GM21447 (cell line): ENCODE measurements around the gene SETD7.

Experiments
- ATAC-seq: cut with Tn5 transposase; IDR thresholded peaks from one replicate; pipeline ENCODE4 v1.9.1; 2021; ENCODE audit not compliant: unreplicated experiment

SETD7 gene

GRCh38 chr4:139552517-139553307 lies 3.3 kb downstream of the SETD7 start:
- ATAC-seq: no peak

- ATAC-seq: no peak
These were observed 5.1 kb downstream of the SETD7 start for GRCh38 chr4:139550724-139551429.

- no peak for ATAC-seq
These were observed 8.0 kb downstream of the SETD7 start for GRCh38 chr4:139547979-139548378.

- ATAC-seq: no peak
These were observed 15.4 kb downstream of the SETD7 start for GRCh38 chr4:139540632-139541031.

GRCh38 chr4:139540161-139540560 lies 15.9 kb downstream of the SETD7 start:
- ATAC-seq: no peak

GRCh38 chr4:139537292-139537691 lies 18.7 kb downstream of the SETD7 start:
- ATAC-seq: no peak

- ATAC-seq: no peak
These were observed 20.2 kb downstream of the SETD7 start for GRCh38 chr4:139535871-139536234.

- no peak for ATAC-seq
These were observed 20.7 kb downstream of the SETD7 start for GRCh38 chr4:139535228-139535870.

GRCh38 chr4:139534287-139534950 lies 21.6 kb downstream of the SETD7 start:
- ATAC-seq: no peak

- no peak for ATAC-seq
These were observed 22.5 kb downstream of the SETD7 start for GRCh38 chr4:139533511-139533910.

- ATAC-seq: no peak
These were observed 23.1 kb downstream of the SETD7 start for GRCh38 chr4:139532947-139533346.

GRCh38 chr4:139530833-139531427 lies 25.1 kb downstream of the SETD7 start:
- no peak for ATAC-seq

- peak; percentile 50 for ATAC-seq
These were observed 27.5 kb downstream of the SETD7 start for GRCh38 chr4:139528377-139529005.

- no peak for ATAC-seq
These were observed 29.1 kb downstream of the SETD7 start for GRCh38 chr4:139526928-139527327.

- ATAC-seq: no peak
These were observed 30.6 kb downstream of the SETD7 start for GRCh38 chr4:139525414-139525813.

GRCh38 chr4:139524062-139524631 lies 31.9 kb downstream of the SETD7 start:
- no peak for ATAC-seq

GRCh38 chr4:139523076-139523475 lies 32.9 kb downstream of the SETD7 start:
- no peak for ATAC-seq

GRCh38 chr4:139522457-139522856 lies 33.6 kb downstream of the SETD7 start:
- peak; percentile 34 for ATAC-seq

- ATAC-seq: peak; percentile 43
These were observed 34.1 kb downstream of the SETD7 start for GRCh38 chr4:139521754-139522401.

GRCh38 chr4:139515531-139515958 lies 40.5 kb downstream of the SETD7 start:
- no peak for ATAC-seq
